ENCODE measurements around the gene SMIM43.
"Not testable (repeated sequence)": the region's sequence is repeated elsewhere in the genome, so short reads cannot be mapped to it uniquely, and the experiment has no call there.

Gene SMIM43

GRCh38 chr4:121734571-121734970 is 30.4 kb downstream of the SMIM43 start:
- Histone ChIP-seq H3K4me1 (ENCODE audit: control insufficient read depth, insufficient read depth, low read length) (peaks cover 18% of the 10 kb centered on the region), H3K9ac (ENCODE audit: low read length) (peak overlapping the region; percentile 5), H3K4me3 (ENCODE audit: low read length) (no peak overlapping the region), H3K9me3 (ENCODE audit: control insufficient read depth, low read length) (no peaks in the 10 kb centered on the region), H3K36me3 (ENCODE audit: control insufficient read depth, insufficient read depth, low read length, severe bottlenecking) (no peaks in the 10 kb centered on the region), H3K27me3 (replicated peaks; ENCODE audit: control insufficient read depth, insufficient read depth, low read length) (no peaks in the 10 kb centered on the region)
- no peak for DNase-seq (ENCODE audit: low read depth)

DNA sequence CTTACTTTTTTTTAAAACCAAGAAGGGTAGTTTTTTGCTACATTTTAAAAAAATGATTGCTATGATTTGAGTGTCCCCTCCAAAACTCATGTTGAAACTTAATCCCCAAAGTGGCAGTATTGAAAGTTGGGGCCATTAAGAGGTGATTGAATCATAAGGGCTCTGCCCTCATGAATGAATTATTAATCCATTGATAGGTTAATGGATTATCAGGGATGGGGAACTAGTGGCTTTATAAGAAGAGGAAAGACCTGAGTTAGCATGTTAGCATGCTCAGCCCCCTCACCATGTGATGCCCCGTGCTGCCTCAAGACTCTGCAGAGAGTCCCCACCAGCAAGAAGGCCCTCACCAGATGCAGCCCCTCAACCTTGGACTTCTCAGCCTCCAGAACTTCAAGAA is 31.0 kb downstream of the SMIM43 start:
- Histone ChIP-seq H3K9me3 (ENCODE audit: control insufficient read depth, low read length) (no peaks in the 10 kb centered on the region), H3K9ac (ENCODE audit: low read length) (peak overlapping the region; percentile 5), H3K4me1 (ENCODE audit: control insufficient read depth, insufficient read depth, low read length) (peaks cover 17% of the 10 kb centered on the region), H3K4me3 (ENCODE audit: low read length) (no peak overlapping the region), H3K36me3 (ENCODE audit: control insufficient read depth, insufficient read depth, low read length, severe bottlenecking) (no peaks in the 10 kb centered on the region), H3K27me3 (replicated peaks; ENCODE audit: control insufficient read depth, insufficient read depth, low read length) (no peaks in the 10 kb centered on the region)
- no peak for DNase-seq (ENCODE audit: low read depth)

- not testable (repeated sequence) for H3K9ac ChIP-seq (ENCODE audit: low read length); H3K4me3 ChIP-seq (ENCODE audit: low read length); H3K36me3 ChIP-seq (ENCODE audit: control insufficient read depth, insufficient read depth, low read length, severe bottlenecking); H3K27me3 ChIP-seq (replicated peaks; ENCODE audit: control insufficient read depth, insufficient read depth, low read length); DNase-seq (ENCODE audit: low read depth); H3K9me3 ChIP-seq (ENCODE audit: control insufficient read depth, low read length)
- peaks cover 26% of the 10 kb centered on the region for H3K4me1 ChIP-seq (ENCODE audit: control insufficient read depth, insufficient read depth, low read length)
Observed at GRCh38 chr4:121729753-121730152, 35.2 kb downstream of the SMIM43 start.

DNA sequence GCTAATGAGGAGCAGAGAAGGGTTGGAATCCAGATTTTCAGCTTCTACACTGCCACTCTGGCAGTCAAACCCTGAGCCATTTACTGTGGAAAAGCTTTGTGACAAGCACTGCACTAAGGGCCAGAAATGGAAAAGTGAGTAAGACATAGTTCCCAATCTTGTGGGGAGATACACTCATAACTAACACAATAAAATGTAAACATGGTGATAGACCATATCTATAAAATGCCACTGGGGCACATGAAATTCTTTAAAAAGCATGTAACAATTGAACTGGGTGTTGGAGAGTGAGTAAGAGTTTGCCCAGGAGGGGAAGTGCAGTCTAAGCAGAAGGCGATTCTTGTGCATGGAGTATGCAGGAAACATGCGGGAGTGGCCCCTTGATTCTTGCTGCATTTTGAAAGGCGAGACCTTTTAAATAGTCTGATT is 36.2 kb downstream of the SMIM43 start:
- no peaks in the 10 kb centered on the region for H3K27me3 ChIP-seq (replicated peaks; ENCODE audit: control insufficient read depth, insufficient read depth, low read length)
- peak overlapping the region; percentile 24 for H3K9ac ChIP-seq (ENCODE audit: low read length)
- H3K9me3 ChIP-seq (ENCODE audit: control insufficient read depth, low read length) = no peaks in the 10 kb centered on the region
- DNase-seq (ENCODE audit: low read depth) = peak; percentile 68
- H3K4me3 ChIP-seq (ENCODE audit: low read length) = no peak overlapping the region
- peaks cover 17% of the 10 kb centered on the region for H3K4me1 ChIP-seq (ENCODE audit: control insufficient read depth, insufficient read depth, low read length)
- no peaks in the 10 kb centered on the region for H3K36me3 ChIP-seq (ENCODE audit: control insufficient read depth, insufficient read depth, low read length, severe bottlenecking)

- Histone ChIP-seq H3K4me1 (ENCODE audit: control insufficient read depth, insufficient read depth, low read length) (peaks cover 16% of the 10 kb centered on the region), H3K27me3 (replicated peaks; ENCODE audit: control insufficient read depth, insufficient read depth, low read length) (no peaks in the 10 kb centered on the region), H3K36me3 (ENCODE audit: control insufficient read depth, insufficient read depth, low read length, severe bottlenecking) (no peaks in the 10 kb centered on the region), H3K9me3 (ENCODE audit: control insufficient read depth, low read length) (no peaks in the 10 kb centered on the region), H3K4me3 (ENCODE audit: low read length) (no peak overlapping the region), H3K9ac (ENCODE audit: low read length) (no peak overlapping the region)
- peak; percentile 88 for DNase-seq (ENCODE audit: low read depth)
Observed at GRCh38 chr4:121728066-121728465, 36.9 kb downstream of the SMIM43 start.

- no peaks in the 10 kb centered on the region for H3K36me3 ChIP-seq (ENCODE audit: control insufficient read depth, insufficient read depth, low read length, severe bottlenecking)
- H3K4me1 ChIP-seq (ENCODE audit: control insufficient read depth, insufficient read depth, low read length) = peaks cover 16% of the 10 kb centered on the region
- H3K9me3 ChIP-seq (ENCODE audit: control insufficient read depth, low read length) = no peaks in the 10 kb centered on the region
- no peak overlapping the region for H3K4me3 ChIP-seq (ENCODE audit: low read length)
- H3K27me3 ChIP-seq (replicated peaks; ENCODE audit: control insufficient read depth, insufficient read depth, low read length) = no peaks in the 10 kb centered on the region
- peak; percentile 83 for DNase-seq (ENCODE audit: low read depth)
- H3K9ac ChIP-seq (ENCODE audit: low read length) = peak overlapping the region; percentile 6
Observed at GRCh38 chr4:121726642-121727268, 38.2 kb downstream of the SMIM43 start.

GRCh38 chr4:121724671-121725070 is 40.3 kb downstream of the SMIM43 start:
- H3K4me3 ChIP-seq (ENCODE audit: low read length) = no peak overlapping the region
- H3K27me3 ChIP-seq (replicated peaks; ENCODE audit: control insufficient read depth, insufficient read depth, low read length) = no peaks in the 10 kb centered on the region
- H3K9ac ChIP-seq (ENCODE audit: low read length) = no peak overlapping the region
- H3K36me3 ChIP-seq (ENCODE audit: control insufficient read depth, insufficient read depth, low read length, severe bottlenecking) = no peaks in the 10 kb centered on the region
- no peak for DNase-seq (ENCODE audit: low read depth)
- no peaks in the 10 kb centered on the region for H3K9me3 ChIP-seq (ENCODE audit: control insufficient read depth, low read length)
- H3K4me1 ChIP-seq (ENCODE audit: control insufficient read depth, insufficient read depth, low read length) = peaks cover 24% of the 10 kb centered on the region

- Histone ChIP-seq H3K9me3 (ENCODE audit: control insufficient read depth, low read length) (no peaks in the 10 kb centered on the region), H3K27me3 (replicated peaks; ENCODE audit: control insufficient read depth, insufficient read depth, low read length) (no peaks in the 10 kb centered on the region), H3K36me3 (ENCODE audit: control insufficient read depth, insufficient read depth, low read length, severe bottlenecking) (no peaks in the 10 kb centered on the region), H3K4me1 (ENCODE audit: control insufficient read depth, insufficient read depth, low read length) (peaks cover 35% of the 10 kb centered on the region), H3K4me3 (ENCODE audit: low read length) (no peak overlapping the region), H3K9ac (ENCODE audit: low read length) (no peak overlapping the region)
- no peak for DNase-seq (ENCODE audit: low read depth)
Observed at GRCh38 chr4:121721700-121722099, 43.3 kb downstream of the SMIM43 start.

GRCh38 chr4:121720109-121720508 is 44.9 kb downstream of the SMIM43 start:
- Histone ChIP-seq H3K4me3 (ENCODE audit: low read length) (no peak overlapping the region), H3K27me3 (replicated peaks; ENCODE audit: control insufficient read depth, insufficient read depth, low read length) (no peaks in the 10 kb centered on the region), H3K4me1 (ENCODE audit: control insufficient read depth, insufficient read depth, low read length) (peaks cover 35% of the 10 kb centered on the region), H3K36me3 (ENCODE audit: control insufficient read depth, insufficient read depth, low read length, severe bottlenecking) (no peaks in the 10 kb centered on the region), H3K9me3 (ENCODE audit: control insufficient read depth, low read length) (no peaks in the 10 kb centered on the region), H3K9ac (ENCODE audit: low read length) (no peak overlapping the region)
- no peak for DNase-seq (ENCODE audit: low read depth)

DNA sequence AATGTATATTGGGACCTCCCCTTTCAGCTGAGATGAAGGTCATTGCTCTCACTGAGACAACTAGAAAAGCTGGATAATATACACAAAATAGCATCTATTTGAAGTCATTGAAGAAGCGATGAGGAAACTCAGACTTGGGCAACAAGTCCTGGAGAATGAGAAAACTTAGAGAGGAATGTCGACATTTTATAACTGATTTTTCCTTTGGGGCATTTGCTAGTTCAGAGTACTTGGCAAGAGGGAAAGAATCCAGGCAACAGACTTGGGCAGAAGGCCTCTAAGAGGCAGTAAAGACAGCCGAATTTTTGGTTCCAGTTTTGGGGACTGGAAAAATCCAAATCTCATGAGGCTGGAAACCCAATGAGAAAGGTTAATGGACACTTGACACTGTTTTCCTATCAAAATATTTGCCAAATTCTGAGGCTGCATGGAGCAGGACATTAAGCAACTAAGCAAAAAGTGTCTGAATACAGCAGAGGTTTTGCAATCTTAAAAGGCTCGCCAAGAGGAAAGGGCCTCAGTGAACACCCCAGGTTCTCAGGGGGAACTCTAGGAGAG is 47.2 kb downstream of the SMIM43 start:
- Histone ChIP-seq H3K27me3 (replicated peaks; ENCODE audit: control insufficient read depth, insufficient read depth, low read length) (no peaks in the 10 kb centered on the region), H3K4me1 (ENCODE audit: control insufficient read depth, insufficient read depth, low read length) (peaks cover 43% of the 10 kb centered on the region), H3K36me3 (ENCODE audit: control insufficient read depth, insufficient read depth, low read length, severe bottlenecking) (no peaks in the 10 kb centered on the region), H3K4me3 (ENCODE audit: low read length) (peak overlapping the region; percentile 58), H3K9me3 (ENCODE audit: control insufficient read depth, low read length) (no peaks in the 10 kb centered on the region), H3K9ac (ENCODE audit: low read length) (peak overlapping the region; percentile 53)
- peak; percentile 90 for DNase-seq (ENCODE audit: low read depth)

DNA sequence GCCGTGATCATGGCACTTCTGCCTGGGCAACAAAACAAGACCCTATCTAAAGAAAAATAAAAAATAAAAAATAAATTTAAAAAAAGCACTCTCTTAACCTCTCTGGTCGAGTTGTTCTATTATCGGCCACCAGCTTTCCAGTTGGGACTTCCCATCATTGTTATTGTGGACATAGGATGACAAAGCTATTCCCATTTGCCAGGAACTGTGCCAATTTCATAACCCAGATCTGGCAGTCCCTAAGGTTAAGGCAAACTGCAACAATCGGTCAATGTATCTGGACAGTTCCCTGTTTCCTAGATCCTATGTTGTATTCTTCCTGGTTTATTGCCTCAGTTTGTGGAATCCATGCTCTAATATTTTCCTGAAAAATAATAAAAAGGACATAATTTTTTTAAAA is 50.4 kb downstream of the SMIM43 start:
- no peaks in the 10 kb centered on the region for H3K27me3 ChIP-seq (replicated peaks; ENCODE audit: control insufficient read depth, insufficient read depth, low read length)
- DNase-seq (ENCODE audit: low read depth) = no peak
- H3K4me1 ChIP-seq (ENCODE audit: control insufficient read depth, insufficient read depth, low read length) = peaks cover 62% of the 10 kb centered on the region
- H3K36me3 ChIP-seq (ENCODE audit: control insufficient read depth, insufficient read depth, low read length, severe bottlenecking) = no peaks in the 10 kb centered on the region
- H3K9ac ChIP-seq (ENCODE audit: low read length) = no peak overlapping the region
- no peak overlapping the region for H3K4me3 ChIP-seq (ENCODE audit: low read length)
- no peaks in the 10 kb centered on the region for H3K9me3 ChIP-seq (ENCODE audit: control insufficient read depth, low read length)

DNA sequence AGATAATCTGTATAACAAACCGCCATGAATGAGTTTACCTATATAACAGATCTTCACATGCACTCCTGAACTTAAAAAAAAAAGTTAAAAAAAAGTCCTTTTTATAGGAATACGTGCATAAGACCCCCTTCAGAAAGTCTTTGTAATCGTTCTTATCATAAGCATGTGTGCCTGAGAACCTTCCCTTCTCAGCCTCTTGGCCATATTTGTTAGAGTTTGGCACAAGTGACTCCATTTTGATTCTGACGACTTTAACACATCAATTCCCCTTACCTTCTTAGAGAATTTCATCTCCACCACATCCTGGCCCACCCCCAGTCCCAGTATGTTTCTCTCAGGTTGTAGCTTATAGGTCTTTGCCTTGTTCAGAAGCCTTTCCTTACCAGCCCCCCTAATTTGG is 52.2 kb downstream of the SMIM43 start:
- no peak for DNase-seq (ENCODE audit: low read depth)
- Histone ChIP-seq H3K36me3 (ENCODE audit: control insufficient read depth, insufficient read depth, low read length, severe bottlenecking) (no peaks in the 10 kb centered on the region), H3K9ac (ENCODE audit: low read length) (no peak overlapping the region), H3K9me3 (ENCODE audit: control insufficient read depth, low read length) (no peaks in the 10 kb centered on the region), H3K27me3 (replicated peaks; ENCODE audit: control insufficient read depth, insufficient read depth, low read length) (no peaks in the 10 kb centered on the region), H3K4me3 (ENCODE audit: low read length) (no peak overlapping the region), H3K4me1 (ENCODE audit: control insufficient read depth, insufficient read depth, low read length) (peaks cover 54% of the 10 kb centered on the region)

Data from adipocyte (in vitro differentiated cells).